K562 (cell line): ENCODE results near the gene OPRD1. TPM values are rescaled to one million over a fixed set of nuclear protein-coding genes. Genes with fewer than 3 reads are reported as not detected.

Experiments used
- CC2D1A ChIP-seq: fragments of 450-650 bp; IDR thresholded peaks from 2 replicates; pipeline ENCODE4 v1.6.1; 2017; ENCODE audit warnings: mild to moderate bottlenecking
- CHD1 ChIP-seq: fragments of 200-600 bp; sonication (generic); IDR thresholded peaks from one replicate; pipeline ENCODE4 v1.6.1; 2012; ENCODE audit warnings: mild to moderate bottlenecking, moderate library complexity, low read length, inconsistent platforms
- CHD2 ChIP-seq: IDR thresholded peaks from 2 replicates; pipeline ENCODE4 v1.6.1; 2011; ENCODE audit warnings: low read depth, low read length
- EZH2 ChIP-seq: IDR thresholded peaks from 2 replicates; pipeline ENCODE4 v1.6.1; 2012; ENCODE audit warnings: low read depth, mild to moderate bottlenecking, inconsistent platforms, low read length, borderline replicate concordance
- FOXA1 ChIP-seq: fragments of 450-650 bp; IDR thresholded peaks from 2 replicates; pipeline ENCODE4 v1.6.1; 2016; ENCODE audit warnings: mild to moderate bottlenecking, borderline replicate concordance
- GATAD2A ChIP-seq: fragments of 450-650 bp; IDR thresholded peaks from 2 replicates; pipeline ENCODE4 v1.6.1; 2017
- KDM1A ChIP-seq, 2 experiments: fragments of 450-650 bp; IDR thresholded peaks; 2 replicates each; pipeline ENCODE4 v1.6.1; 2016; ENCODE audit warnings: mild to moderate bottlenecking in 2 of 2
- KLF6 ChIP-seq: fragments of 250-450 bp; sonication (Bioruptor Pico); IDR thresholded peaks from 2 replicates; pipeline ENCODE4 v1.4.0; 2020; ENCODE audit warnings: mild to moderate bottlenecking, moderate library complexity, borderline replicate concordance
- L3MBTL2 ChIP-seq: fragments of 450-650 bp; IDR thresholded peaks from 2 replicates; pipeline ENCODE4 v1.6.1; 2016; ENCODE audit warnings: mild to moderate bottlenecking, moderate library complexity
- MECOM ChIP-seq: fragments of 250-450 bp; sonication (Bioruptor Pico); IDR thresholded peaks from 2 replicates; pipeline ENCODE4 v1.8.0; 2022; ENCODE audit warnings: inconsistent platforms
- MTF1 ChIP-seq: fragments of 250-450 bp; sonication (Bioruptor Pico); IDR thresholded peaks from 2 replicates; pipeline ENCODE4 v1.9.0; 2021; ENCODE audit warnings: moderate library complexity, mild to moderate bottlenecking, inconsistent platforms, borderline replicate concordance
- NCOR1 ChIP-seq: fragments of 450-650 bp; IDR thresholded peaks from 2 replicates; pipeline ENCODE4 v1.6.1; 2016; ENCODE audit warnings: mild to moderate bottlenecking, moderate library complexity
- PCBP1 ChIP-seq: fragments of 200-400 bp; formaldehyde crosslinking; IDR thresholded peaks from 2 replicates; pipeline ENCODE4 v1.6.1; 2018; ENCODE audit warnings: mild to moderate bottlenecking, low read depth, low read length; ENCODE audit not compliant: poor library complexity, severe bottlenecking
- RBM34 ChIP-seq: fragments of 200-400 bp; formaldehyde crosslinking; IDR thresholded peaks from 2 replicates; pipeline ENCODE4 v1.6.1; 2018; ENCODE audit warnings: low read length, borderline replicate concordance; ENCODE audit not compliant: insufficient read depth
- SIN3A ChIP-seq, 2 experiments: fragments of 150-350 bp in 1 of 2; IDR thresholded peaks; 2 replicates each; pipeline ENCODE4 v1.6.1; 2011 to 2016; ENCODE audit warnings: borderline replicate concordance in 2 of 2, low read depth in 2 of 2, low read length in 2 of 2, mild to moderate bottlenecking in 2 of 2, moderate library complexity in 2 of 2; ENCODE audit not compliant: control insufficient read depth in 1 of 2
- SMAD4 ChIP-seq: fragments of 250-450 bp; sonication (Bioruptor Pico); conservative IDR thresholded peaks from 2 replicates; pipeline ENCODE4 v1.8.0; 2021; ENCODE audit warnings: inconsistent platforms, mild to moderate bottlenecking, moderate library complexity
- SMARCE1 ChIP-seq: fragments of 450-650 bp; IDR thresholded peaks from 2 replicates; pipeline ENCODE4 v1.7.1; 2016; ENCODE audit warnings: mild to moderate bottlenecking
- TAF7 ChIP-seq: fragments of 450-650 bp; IDR thresholded peaks from 2 replicates; pipeline ENCODE4 v1.6.1; 2016; ENCODE audit warnings: missing genetic modification characterization, missing compliant biosample characterization
- TAL1 ChIP-seq: fragments of 450-650 bp; IDR thresholded peaks from 2 replicates; pipeline ENCODE4 v1.6.1; 2016; ENCODE audit warnings: mild to moderate bottlenecking
- ZFPM2 ChIP-seq: fragments of 250-450 bp; sonication (Bioruptor Pico); IDR thresholded peaks from 2 replicates; pipeline ENCODE4 v1.5.1; 2022; ENCODE audit warnings: mild to moderate bottlenecking
- ZNF146 ChIP-seq: IDR thresholded peaks from one replicate; pipeline ENCODE4 v1.6.1; 2018; ENCODE audit warnings: missing compliant biosample characterization; ENCODE audit not compliant: unreplicated experiment
- ZNF280A ChIP-seq: fragments of 450-650 bp; IDR thresholded peaks from 2 replicates; pipeline ENCODE4 v1.6.1; 2018; ENCODE audit warnings: mild to moderate bottlenecking, low read depth; ENCODE audit not compliant: partially characterized antibody
- polyA plus RNA-seq, 8 experiments: library from polyadenylated mRNA; depleted of rRNA in 4 of 8; stranded (reverse) in 5 of 8; unstranded in 3 of 8; fragments of >200 nt; fragmentation: Nextera tagmentation in 2 of 8; fragmentation: Illumina TruSeq in 1 of 8; extraction: Ambion mirVana in 2 of 8; extraction: Trizol in 1 of 8; gene quantifications; 2 replicates each; pipeline versions ENCODE4 v1.2.1 to v1.2.3, GENCODE V29; 2011 to 2014; ENCODE audit warnings: inconsistent platforms in 1 of 8, missing spikeins in 1 of 8
- total RNA-seq, 7 experiments: library from RNA; depleted of rRNA in 6 of 7; stranded (reverse); fragments of >200 nt in 6 of 7; fragmentation: Illumina TruSeq in 2 of 7; extraction: Trizol in 2 of 7; gene quantifications; 2 replicates each; pipeline versions ENCODE4 v1.2.1 to v1.2.3, GENCODE V29; 2011 to 2021; ENCODE audit warnings: low replicate concordance in 1 of 7
- TF ChIP-seq, protein P1 (sequence below): sonication (generic); formaldehyde crosslinking; IDR thresholded peaks from 2 replicates; pipeline ENCODE4 v1.8.0; 2023; ENCODE audit warnings: mild to moderate bottlenecking, missing genetic modification reagents
- TF ChIP-seq, protein P2 (sequence below): sonication (generic); formaldehyde crosslinking; IDR thresholded peaks from 2 replicates; pipeline ENCODE4 v1.8.0; 2023; ENCODE audit warnings: missing genetic modification reagents, mild to moderate bottlenecking, borderline replicate concordance

The OPRD1 gene
- total and polyA plus RNA-seq, 9 of the 15 experiments (the other 6 are each of a cell fraction or from before 2014, with no cell fraction given) = under 0.01 to 0.03 (median under 0.01) TPM; not detected in 6

GRCh38 chr1:28781305-28781704, 30.7 kb upstream of the OPRD1 start (continued):
- TF ChIP-seq CHD1 (no peak), KDM1A (IDR thresholded peaks at IDR 0.05) (peak; percentile 96 to 97), GATAD2A (no peak), SMARCE1 (peak; percentile 51; the same call in 1 of the 2 replicates), L3MBTL2 (no peak), ZNF146 (CRISPR knock-in tag) (no peak), ZNF280A (no peak), CHD2 (no peak), ZFPM2 (CRISPR knock-in tag) (no peak), KLF6 (no peak), EZH2 (no peak), TAL1 (peak; percentile 69), SIN3A (IDR thresholded peaks at IDR 0.05; ENCODE audit: borderline replicate concordance in 2 of 2, control insufficient read depth in 1 of 2, low read depth in 2 of 2, low read length in 2 of 2) (no peak), MTF1 (no peak), PCBP1 (no peak), FOXA1 (no peak), NCOR1 (peak; percentile 40), RBM34 (no peak), TAF7 (tag) (no peak), MECOM (CRISPR knock-in tag) (no peak), SMAD4 (CRISPR knock-in tag) (peak; percentile 74), CC2D1A (no peak)
- TF ChIP-seq, protein P1, sequence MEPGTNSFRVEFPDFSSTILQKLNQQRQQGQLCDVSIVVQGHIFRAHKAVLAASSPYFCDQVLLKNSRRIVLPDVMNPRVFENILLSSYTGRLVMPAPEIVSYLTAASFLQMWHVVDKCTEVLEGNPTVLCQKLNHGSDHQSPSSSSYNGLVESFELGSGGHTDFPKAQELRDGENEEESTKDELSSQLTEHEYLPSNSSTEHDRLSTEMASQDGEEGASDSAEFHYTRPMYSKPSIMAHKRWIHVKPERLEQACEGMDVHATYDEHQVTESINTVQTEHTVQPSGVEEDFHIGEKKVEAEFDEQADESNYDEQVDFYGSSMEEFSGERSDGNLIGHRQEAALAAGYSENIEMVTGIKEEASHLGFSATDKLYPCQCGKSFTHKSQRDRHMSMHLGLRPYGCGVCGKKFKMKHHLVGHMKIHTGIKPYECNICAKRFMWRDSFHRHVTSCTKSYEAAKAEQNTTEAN (CRISPR knock-in tag) = no peak
- TF ChIP-seq, protein P2, sequence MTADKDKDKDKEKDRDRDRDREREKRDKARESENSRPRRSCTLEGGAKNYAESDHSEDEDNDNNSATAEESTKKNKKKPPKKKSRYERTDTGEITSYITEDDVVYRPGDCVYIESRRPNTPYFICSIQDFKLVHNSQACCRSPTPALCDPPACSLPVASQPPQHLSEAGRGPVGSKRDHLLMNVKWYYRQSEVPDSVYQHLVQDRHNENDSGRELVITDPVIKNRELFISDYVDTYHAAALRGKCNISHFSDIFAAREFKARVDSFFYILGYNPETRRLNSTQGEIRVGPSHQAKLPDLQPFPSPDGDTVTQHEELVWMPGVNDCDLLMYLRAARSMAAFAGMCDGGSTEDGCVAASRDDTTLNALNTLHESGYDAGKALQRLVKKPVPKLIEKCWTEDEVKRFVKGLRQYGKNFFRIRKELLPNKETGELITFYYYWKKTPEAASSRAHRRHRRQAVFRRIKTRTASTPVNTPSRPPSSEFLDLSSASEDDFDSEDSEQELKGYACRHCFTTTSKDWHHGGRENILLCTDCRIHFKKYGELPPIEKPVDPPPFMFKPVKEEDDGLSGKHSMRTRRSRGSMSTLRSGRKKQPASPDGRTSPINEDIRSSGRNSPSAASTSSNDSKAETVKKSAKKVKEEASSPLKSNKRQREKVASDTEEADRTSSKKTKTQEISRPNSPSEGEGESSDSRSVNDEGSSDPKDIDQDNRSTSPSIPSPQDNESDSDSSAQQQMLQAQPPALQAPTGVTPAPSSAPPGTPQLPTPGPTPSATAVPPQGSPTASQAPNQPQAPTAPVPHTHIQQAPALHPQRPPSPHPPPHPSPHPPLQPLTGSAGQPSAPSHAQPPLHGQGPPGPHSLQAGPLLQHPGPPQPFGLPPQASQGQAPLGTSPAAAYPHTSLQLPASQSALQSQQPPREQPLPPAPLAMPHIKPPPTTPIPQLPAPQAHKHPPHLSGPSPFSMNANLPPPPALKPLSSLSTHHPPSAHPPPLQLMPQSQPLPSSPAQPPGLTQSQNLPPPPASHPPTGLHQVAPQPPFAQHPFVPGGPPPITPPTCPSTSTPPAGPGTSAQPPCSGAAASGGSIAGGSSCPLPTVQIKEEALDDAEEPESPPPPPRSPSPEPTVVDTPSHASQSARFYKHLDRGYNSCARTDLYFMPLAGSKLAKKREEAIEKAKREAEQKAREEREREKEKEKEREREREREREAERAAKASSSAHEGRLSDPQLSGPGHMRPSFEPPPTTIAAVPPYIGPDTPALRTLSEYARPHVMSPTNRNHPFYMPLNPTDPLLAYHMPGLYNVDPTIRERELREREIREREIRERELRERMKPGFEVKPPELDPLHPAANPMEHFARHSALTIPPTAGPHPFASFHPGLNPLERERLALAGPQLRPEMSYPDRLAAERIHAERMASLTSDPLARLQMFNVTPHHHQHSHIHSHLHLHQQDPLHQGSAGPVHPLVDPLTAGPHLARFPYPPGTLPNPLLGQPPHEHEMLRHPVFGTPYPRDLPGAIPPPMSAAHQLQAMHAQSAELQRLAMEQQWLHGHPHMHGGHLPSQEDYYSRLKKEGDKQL (CRISPR knock-in tag) = no peak
